OCI-LY7 (cell line): ENCODE data around the gene SH3RF1.

Source experiments
- CTCF ChIP-seq: fragments of 200-600 bp; sonication (generic); conservative IDR thresholded peaks from 2 replicates; pipeline ENCODE4 v1.5.1; 2014; ENCODE audit warnings: mild to moderate bottlenecking, antibody characterized with exemption, low read length, moderate library complexity, mixed read lengths
- EZH2phosphoT487 ChIP-seq: fragments of 200-600 bp; sonication (generic); IDR thresholded peaks from 2 replicates; pipeline ENCODE4 v1.6.1; 2018; ENCODE audit warnings: low read depth, borderline replicate concordance, mild to moderate bottlenecking, mixed run types, antibody characterized with exemption, low read length, moderate library complexity, mixed read lengths

- TF ChIP-seq CTCF = no peak
- no peak for TF ChIP-seq EZH2phosphoT487
Observed at GRCh38 chr4:169309326-169309967, 38.7 kb upstream of the SH3RF1 start.
